Panc1 (cell line): ENCODE measurements around the gene ATG13. TPM values are rescaled to one million over a fixed set of nuclear protein-coding genes. Genes with fewer than 3 reads are reported as not detected.
"Not testable (repeated sequence)": the region's sequence is repeated elsewhere in the genome, so short reads cannot be mapped to it uniquely, and the experiment has no call there.

Experiments
- ATAC-seq: fragments of 200-7000 bp; cut with Tn5 transposase; 2 replicates; pipeline ENCODE4 v1.9.1; 2020; ENCODE audit warnings: mild to moderate bottlenecking, moderate library complexity
- BruUV-seq: library from RNA; stranded (reverse); fragments of 400-500 nt; replicated peaks from 2 replicates; lab custom pipeline; 2021; lab: Mats Ljungman, UMichigan
- CTCF ChIA-PET: fragments of 300-600 bp; sonication (Branson Sonifier 250); formaldehyde crosslinking; loops from one replicate; lab custom pipeline; 2022; ENCODE audit warnings: antibody characterized with exemption; lab: Charles Lee
- POLR2A ChIA-PET: fragments of 300-600 bp; sonication (Branson Sonifier 250); formaldehyde crosslinking; loops from one replicate; lab custom pipeline; 2022; ENCODE audit warnings: antibody characterized with exemption; lab: Charles Lee
- DNase-seq: peaks from one replicate; pipeline ENCODE4 v3.0.0-alpha.2; 2010; ENCODE audit warnings: low read depth, low spot score
- H3K27ac ChIP-seq: 2 replicates; pipeline ENCODE4 v1.5.1; 2011; ENCODE audit warnings: mild to moderate bottlenecking, low read length, inconsistent platforms
- H3K27me3 ChIP-seq: fragments of 200-500 bp; sonication (Bioruptor generic); 2 replicates; pipeline ENCODE4 v1.6.0; 2014; ENCODE audit warnings: low read length, inconsistent platforms; ENCODE audit not compliant: control insufficient read depth, insufficient read depth
- H3K36me3 ChIP-seq: fragments of 200-500 bp; sonication (Bioruptor generic); 2 replicates; pipeline ENCODE4 v1.5.1; 2014; ENCODE audit warnings: inconsistent platforms, mild to moderate bottlenecking, low read length, moderate library complexity; ENCODE audit not compliant: control insufficient read depth, insufficient read depth
- H3K4me1 ChIP-seq: 2 replicates; pipeline ENCODE4 v1.5.1; 2011; ENCODE audit warnings: inconsistent platforms, mild to moderate bottlenecking, low read length, moderate library complexity; ENCODE audit not compliant: control insufficient read depth, insufficient read depth
- H3K4me3 ChIP-seq, 2 experiments: 2 replicates each; pipeline ENCODE4 v1.5.1; 2011 to 2012; ENCODE audit warnings: low read depth in 2 of 2, low read length in 2 of 2, mild to moderate bottlenecking in 2 of 2, inconsistent platforms in 1 of 2, moderate library complexity in 1 of 2
- H3K9me3 ChIP-seq: fragments of 200-500 bp; sonication (Bioruptor generic); 2 replicates; pipeline ENCODE4 v1.5.1; 2014; ENCODE audit warnings: low read depth, mild to moderate bottlenecking, inconsistent platforms, low read length, moderate library complexity; ENCODE audit not compliant: control insufficient read depth, insufficient read depth
- CTCF ChIP-seq: fragments of 450-650 bp; IDR thresholded peaks from 2 replicates; pipeline ENCODE4 v1.5.1; 2017; ENCODE audit warnings: mild to moderate bottlenecking
- POLR2AphosphoS5 ChIP-seq: IDR thresholded peaks from 2 replicates; pipeline ENCODE4 v1.6.1; 2012; ENCODE audit warnings: mild to moderate bottlenecking, low read depth, low read length, moderate library complexity
- REST ChIP-seq, 2 experiments: IDR thresholded peaks; 2 replicates each; pipeline ENCODE4 v1.6.1; 2011 to 2012; ENCODE audit warnings: low read depth in 2 of 2, control low read depth in 1 of 2, low read length in 1 of 2, mild to moderate bottlenecking in 1 of 2, moderate library complexity in 1 of 2; ENCODE audit not compliant: insufficient read depth in 1 of 2
- SIN3A ChIP-seq: IDR thresholded peaks from 2 replicates; pipeline ENCODE4 v1.6.1; 2012; ENCODE audit warnings: low read depth, mild to moderate bottlenecking, low read length, moderate library complexity, borderline replicate concordance; ENCODE audit not compliant: insufficient read depth
- TCF7L2 ChIP-seq: IDR thresholded peaks from 2 replicates; pipeline ENCODE4 v1.6.1; 2011; ENCODE audit warnings: mild to moderate bottlenecking, low read depth, low read length, inconsistent platforms
- in situ Hi-C: cut with HindIII; loops from 2 replicates; pipeline ENCODE4 v1.10.0; 2016; ENCODE audit warnings: low sequenced_read_pairs, low pct_unique_long_range_greater_than_20kb
- intact Hi-C: fragments of 100-400 bp; cut with micrococcal nuclease; formaldehyde crosslinking; loops from one replicate; pipeline ENCODE4 v1.10.0; 2022; ENCODE audit not compliant: unreplicated experiment
- total RNA-seq: library from RNA; stranded (reverse); gene quantifications from one replicate; pipeline ENCODE4 v1.2.1, GENCODE V29; 2021; ENCODE audit not compliant: unreplicated experiment

The ATG13 gene
- total RNA-seq, 1 experiment from 2014 or later: 57.9 TPM

- H3K36me3 ChIP-seq: no peaks in the 10 kb centered on the region
- CTCF ChIA-PET: no interaction called here
- no peaks in the 10 kb centered on the region for H3K27me3 ChIP-seq
- POLR2A ChIA-PET: no interaction called here
- no TSS peak for BruUV-seq
- no peak overlapping the region for H3K27ac ChIP-seq
- H3K4me1 ChIP-seq: peaks cover 5% of the 10 kb centered on the region
- DNase-seq (no peak), ATAC-seq (no peak)
- no peak for TF ChIP-seq CTCF
- TF ChIP-seq POLR2AphosphoS5: no peak
- no peak for TF ChIP-seq TCF7L2
- no peak for TF ChIP-seq REST (IDR thresholded peaks at IDR 0.05; ENCODE audit: insufficient read depth in 1 of 2, low read depth in 2 of 2, low read length in 1 of 2)
- TF ChIP-seq SIN3A: no peak
- no peaks in the 10 kb centered on the region for H3K9me3 ChIP-seq
- in situ Hi-C loops (no loop called here), intact Hi-C loops (no loop called here)
- no peak overlapping the region for H3K4me3 ChIP-seq
Measured at GRCh38 chr11:46712874-46713576, 95.7 kb downstream of the ATG13 start.

GRCh38 chr11:46717825-46718154, 100.4 kb downstream of the ATG13 start:
- BruUV-seq, intact Hi-C loops, H3K4me3 ChIP-seq, H3K36me3 ChIP-seq, in situ Hi-C loops, DNase-seq, H3K27me3 ChIP-seq, ATAC-seq, CTCF ChIA-PET, POLR2A ChIA-PET, H3K9me3 ChIP-seq: not testable (repeated sequence)
- H3K27ac ChIP-seq: peak overlapping the region; percentile 58
- H3K4me1 ChIP-seq: peaks cover 14% of the 10 kb centered on the region

- Histone ChIP-seq H3K9me3 (no peaks in the 10 kb centered on the region), H3K27ac (peak overlapping the region; percentile 58), H3K4me3 (no peak overlapping the region), H3K27me3 (no peaks in the 10 kb centered on the region), H3K4me1 (peaks cover 14% of the 10 kb centered on the region), H3K36me3 (no peaks in the 10 kb centered on the region)
- no peak for TF ChIP-seq REST (IDR thresholded peaks at IDR 0.05; ENCODE audit: insufficient read depth in 1 of 2, low read depth in 2 of 2, low read length in 1 of 2)
- TF ChIP-seq TCF7L2: no peak
- TF ChIP-seq SIN3A: no peak
- TF ChIP-seq POLR2AphosphoS5: no peak
- intact Hi-C loops: no loop called here
- in situ Hi-C loops: no loop called here
- ATAC-seq (peak; percentile 87), DNase-seq (no peak)
- ChIA-PET CTCF (no interaction called here), POLR2A (interaction anchor here (0.6 kb wide), 1 partner anchor 137 kb away, joined by 12 read pairs; no protein-coding TSS in a partner anchor)
- BruUV-seq: no TSS peak
Measured at GRCh38 chr11:46718155-46719019, 101.0 kb downstream of the ATG13 start.
